ENCODE measurements around the gene ATP5ME. TPM values are rescaled to one million over a fixed set of nuclear protein-coding genes. Genes with fewer than 3 reads are reported as not detected.

ATP5ME gene
- 100 to 1,000 TPM; 184 to 191 TPM for total RNA-seq

- Mint-ChIP-seq H3K9me3 (no peaks in the 10 kb centered on the region), H3K27me3 (no peaks in the 10 kb centered on the region), H3K36me3 (peaks cover 12% of the 10 kb centered on the region), H3K4me3 (peak within 1 kb of the TSS; percentile 85), H3K27ac (peak within 1 kb of the TSS; percentile 87), H3K4me1 (peaks cover 6% of the 10 kb centered on the region)
- peak; percentile 100 for DNase-seq
- ATAC-seq (ENCODE audit: low read depth): peak; percentile 94
- POLR2A ChIA-PET: interaction anchor here (0.7 to 4.2 kb wide), 11 partner anchors 10 to 430 kb away, joined by 3 to 59 read pairs (median 5); partner anchors contain the start of gene ZNF141
Observed at GRCh38 chr4:674172-675035, at the start of gene ATP5ME, which contains the start of gene MYL5. Gene ATP5ME, minus strand, starts transcription at chr4:674276. Its CDS starts 29 bp downstream, at chr4:674247. Gene MYL5, plus strand, starts transcription at chr4:674542. Its CDS starts 3,485 bp downstream, at chr4:678027.

- DNase-seq (no peak), ATAC-seq (ENCODE audit: low read depth) (no peak)
- Mint-ChIP-seq H3K27me3 (no peaks in the 10 kb centered on the region), H3K4me3 (no peak overlapping the region), H3K36me3 (peaks cover 39% of the 10 kb centered on the region), H3K9me3 (no peaks in the 10 kb centered on the region), H3K4me1 (peaks cover 2% of the 10 kb centered on the region), H3K27ac (no peak overlapping the region)
- POLR2A ChIA-PET: no interaction called here
Observed at GRCh38 chr4:722851-723360, 48.8 kb upstream of the ATP5ME start.

- Mint-ChIP-seq H3K27me3 (no peaks in the 10 kb centered on the region), H3K36me3 (peaks cover 39% of the 10 kb centered on the region), H3K4me3 (no peak overlapping the region), H3K9me3 (no peaks in the 10 kb centered on the region), H3K27ac (no peak overlapping the region), H3K4me1 (peaks cover 2% of the 10 kb centered on the region)
- POLR2A ChIA-PET: no interaction called here
- DNase-seq: no peak
- ATAC-seq (ENCODE audit: low read depth): no peak
Observed at GRCh38 chr4:722169-722725, 48.2 kb upstream of the ATP5ME start.

- Mint-ChIP-seq H3K27me3 (no peaks in the 10 kb centered on the region), H3K36me3 (peaks cover 39% of the 10 kb centered on the region), H3K9me3 (no peaks in the 10 kb centered on the region), H3K27ac (no peak overlapping the region), H3K4me3 (no peak overlapping the region), H3K4me1 (peaks cover 3% of the 10 kb centered on the region)
- DNase-seq (no peak), ATAC-seq (ENCODE audit: low read depth) (no peak)
- POLR2A ChIA-PET: no interaction called here
Observed at GRCh38 chr4:721261-722168, 47.4 kb upstream of the ATP5ME start.

- H3K4me1 Mint-ChIP-seq: peaks cover 2% of the 10 kb centered on the region
- H3K27me3 Mint-ChIP-seq: no peaks in the 10 kb centered on the region
- H3K36me3 Mint-ChIP-seq: peaks cover 39% of the 10 kb centered on the region
- ATAC-seq (ENCODE audit: low read depth): no peak
- POLR2A ChIA-PET: no interaction called here
- no peak overlapping the region for H3K27ac Mint-ChIP-seq
- DNase-seq: no peak
- no peak overlapping the region for H3K4me3 Mint-ChIP-seq
- H3K9me3 Mint-ChIP-seq: no peaks in the 10 kb centered on the region
Observed at GRCh38 chr4:720111-720860, 46.2 kb upstream of the ATP5ME start.

GRCh38 chr4:718460-718859, 44.4 kb upstream of the ATP5ME start:
- no peak for ATAC-seq (ENCODE audit: low read depth)
- POLR2A ChIA-PET: no interaction called here
- no peak overlapping the region for H3K27ac Mint-ChIP-seq
- H3K4me3 Mint-ChIP-seq: no peak overlapping the region
- H3K36me3 Mint-ChIP-seq: peaks cover 31% of the 10 kb centered on the region
- DNase-seq: no peak
- H3K9me3 Mint-ChIP-seq: no peaks in the 10 kb centered on the region
- peaks cover 3% of the 10 kb centered on the region for H3K4me1 Mint-ChIP-seq
- H3K27me3 Mint-ChIP-seq: no peaks in the 10 kb centered on the region

GRCh38 chr4:717601-718320, 43.7 kb upstream of the ATP5ME start:
- Mint-ChIP-seq H3K4me1 (peaks cover 3% of the 10 kb centered on the region), H3K27ac (no peak overlapping the region), H3K36me3 (peaks cover 26% of the 10 kb centered on the region), H3K4me3 (no peak overlapping the region), H3K27me3 (no peaks in the 10 kb centered on the region), H3K9me3 (no peaks in the 10 kb centered on the region)
- no peak for DNase-seq
- no peak for ATAC-seq (ENCODE audit: low read depth)
- POLR2A ChIA-PET: no interaction called here

- peaks cover 13% of the 10 kb centered on the region for H3K36me3 Mint-ChIP-seq
- POLR2A ChIA-PET: no interaction called here
- H3K27ac Mint-ChIP-seq: no peak overlapping the region
- H3K4me3 Mint-ChIP-seq: no peak overlapping the region
- no peaks in the 10 kb centered on the region for H3K27me3 Mint-ChIP-seq
- ATAC-seq (ENCODE audit: low read depth) (no peak), DNase-seq (no peak)
- no peaks in the 10 kb centered on the region for H3K9me3 Mint-ChIP-seq
- H3K4me1 Mint-ChIP-seq: peaks cover 12% of the 10 kb centered on the region
Observed at GRCh38 chr4:714087-714486, 40.0 kb upstream of the ATP5ME start.

- no peak overlapping the region for H3K27ac Mint-ChIP-seq
- POLR2A ChIA-PET: no interaction called here
- H3K4me3 Mint-ChIP-seq: no peak overlapping the region
- DNase-seq (no peak), ATAC-seq (ENCODE audit: low read depth) (no peak)
- no peaks in the 10 kb centered on the region for H3K27me3 Mint-ChIP-seq
- peaks cover 17% of the 10 kb centered on the region for H3K4me1 Mint-ChIP-seq
- peaks cover 18% of the 10 kb centered on the region for H3K36me3 Mint-ChIP-seq
- no peaks in the 10 kb centered on the region for H3K9me3 Mint-ChIP-seq
Observed at GRCh38 chr4:712916-713632, 39.0 kb upstream of the ATP5ME start.

GRCh38 chr4:712093-712492, 38.0 kb upstream of the ATP5ME start:
- POLR2A ChIA-PET: no interaction called here
- Mint-ChIP-seq H3K4me1 (peaks cover 17% of the 10 kb centered on the region), H3K9me3 (no peaks in the 10 kb centered on the region), H3K27ac (no peak overlapping the region), H3K27me3 (no peaks in the 10 kb centered on the region), H3K36me3 (peaks cover 18% of the 10 kb centered on the region), H3K4me3 (no peak overlapping the region)
- ATAC-seq (ENCODE audit: low read depth) (no peak), DNase-seq (no peak)

GRCh38 chr4:710916-711315, 36.8 kb upstream of the ATP5ME start:
- Mint-ChIP-seq H3K4me3 (no peak overlapping the region), H3K36me3 (peaks cover 18% of the 10 kb centered on the region), H3K4me1 (peaks cover 15% of the 10 kb centered on the region), H3K9me3 (no peaks in the 10 kb centered on the region), H3K27me3 (no peaks in the 10 kb centered on the region), H3K27ac (no peak overlapping the region)
- DNase-seq (no peak), ATAC-seq (ENCODE audit: low read depth) (no peak)
- POLR2A ChIA-PET: no interaction called here

- DNase-seq (no peak), ATAC-seq (ENCODE audit: low read depth) (no peak)
- POLR2A ChIA-PET: interaction anchor here (2.0 kb wide), 1 partner anchor 47 kb away, joined by 5 read pairs; no protein-coding TSS in a partner anchor
- H3K4me3 Mint-ChIP-seq: no peak overlapping the region
- no peaks in the 10 kb centered on the region for H3K27me3 Mint-ChIP-seq
- H3K27ac Mint-ChIP-seq: no peak overlapping the region
- H3K36me3 Mint-ChIP-seq: peaks cover 18% of the 10 kb centered on the region
- peaks cover 17% of the 10 kb centered on the region for H3K4me1 Mint-ChIP-seq
- no peaks in the 10 kb centered on the region for H3K9me3 Mint-ChIP-seq
Observed at GRCh38 chr4:710116-710515, 36.0 kb upstream of the ATP5ME start.
